CD4-positive, alpha-beta T cell treated with Interleukin-1 beta for 1 hour (primary cell): Measurements from ENCODE around the gene OR1D2.
"Not testable (repeated sequence)": the region's sequence is repeated elsewhere in the genome, so short reads cannot be mapped to it uniquely, and the experiment has no call there.

Experiments used
- DNase-seq, 2 donors: peaks; one replicate each; pipeline ENCODE4 v3.0.0-alpha.2; 2020 to 2022

Gene OR1D2, protein sequence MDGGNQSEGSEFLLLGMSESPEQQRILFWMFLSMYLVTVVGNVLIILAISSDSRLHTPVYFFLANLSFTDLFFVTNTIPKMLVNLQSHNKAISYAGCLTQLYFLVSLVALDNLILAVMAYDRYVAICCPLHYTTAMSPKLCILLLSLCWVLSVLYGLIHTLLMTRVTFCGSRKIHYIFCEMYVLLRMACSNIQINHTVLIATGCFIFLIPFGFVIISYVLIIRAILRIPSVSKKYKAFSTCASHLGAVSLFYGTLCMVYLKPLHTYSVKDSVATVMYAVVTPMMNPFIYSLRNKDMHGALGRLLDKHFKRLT

DNA sequence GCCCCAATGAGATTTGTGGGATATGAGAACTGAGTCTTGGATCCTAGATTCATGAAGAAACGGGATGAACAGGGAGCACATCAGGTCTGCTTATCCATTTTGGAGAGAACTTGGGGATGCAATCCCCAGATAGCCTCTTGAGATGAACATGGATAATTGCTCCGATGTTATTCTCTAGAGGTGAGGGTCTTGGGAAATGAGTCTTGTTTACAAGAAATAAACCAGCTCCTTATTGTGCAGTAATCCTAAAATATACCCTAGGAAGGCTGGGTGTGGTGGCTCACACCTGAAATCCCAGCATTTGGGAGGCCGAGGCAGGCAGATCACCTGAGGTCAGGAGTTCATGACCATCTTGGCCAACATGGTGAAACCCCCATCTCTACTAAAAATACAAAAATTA is at the start of gene OR1D2:
Gene OR1D2, minus strand, starts transcription at position 101 of the 400 bp plus-strand sequence. CDS start 11,426 bp downstream, outside the sequence.
- DNase-seq, result no peak

- not testable (repeated sequence) for DNase-seq
These were observed 33.3 kb upstream of the OR1D2 start for GRCh38 chr17:3137494-3137893.

- DNase-seq, result no peak
These were observed 23.2 kb upstream of the OR1D2 start, which contains the start of gene OR1G1 for GRCh38 chr17:3127451-3127850. Gene OR1G1 (minus strand): TSS chr17:3127551. CDS start chr17:3127551, 0 bp downstream.

DNA sequence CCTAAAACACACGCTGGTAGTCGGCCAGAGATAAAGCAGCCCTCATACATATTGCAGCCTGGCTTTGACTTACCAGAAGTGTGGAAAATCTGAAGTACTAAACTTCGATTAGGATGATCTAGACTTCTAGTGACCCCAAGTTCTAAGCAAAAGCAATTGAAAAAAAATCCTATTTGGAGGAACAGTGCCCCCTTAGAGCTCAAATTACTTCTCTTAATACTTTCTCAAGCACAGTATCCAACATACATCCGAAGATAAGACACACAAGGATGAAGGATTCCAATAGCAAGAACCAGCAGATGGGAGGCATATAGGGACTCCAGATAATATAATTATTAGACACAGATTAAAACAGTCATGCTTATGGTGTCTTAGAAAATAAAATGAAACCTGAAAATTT is 30.4 kb downstream of the OR1D2 start:
- DNase-seq, result not testable (repeated sequence)

- peak in 1 of 2 donors; percentile 19 for DNase-seq
These were observed 39.0 kb downstream of the OR1D2 start for GRCh38 chr17:3065192-3065591.

DNA sequence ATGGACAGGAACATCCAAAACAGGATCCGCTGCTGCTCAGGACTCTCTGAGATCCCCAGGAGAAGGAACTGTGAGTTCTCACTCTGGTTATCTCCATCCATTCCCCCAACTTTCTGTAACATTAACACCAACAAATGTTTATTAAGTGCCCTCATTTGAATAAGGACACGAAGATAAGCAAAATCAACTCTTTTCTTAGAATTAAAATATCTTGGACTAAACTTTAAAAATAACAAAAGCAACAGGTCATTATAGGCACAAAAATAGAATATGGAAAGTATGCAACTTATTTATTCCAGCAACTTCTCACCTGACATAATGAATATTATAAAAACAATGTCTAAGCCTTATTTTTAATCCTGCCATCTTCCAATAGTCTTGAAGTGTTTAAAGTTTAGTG is 40.7 kb downstream of the OR1D2 start, which contains the start of gene OR1D5:
Gene OR1D5, minus strand, starts transcription at position 101 of the 400 bp plus-strand sequence. Its CDS starts 0 bp downstream, at position 101.
- not testable (repeated sequence) for DNase-seq

DNA sequence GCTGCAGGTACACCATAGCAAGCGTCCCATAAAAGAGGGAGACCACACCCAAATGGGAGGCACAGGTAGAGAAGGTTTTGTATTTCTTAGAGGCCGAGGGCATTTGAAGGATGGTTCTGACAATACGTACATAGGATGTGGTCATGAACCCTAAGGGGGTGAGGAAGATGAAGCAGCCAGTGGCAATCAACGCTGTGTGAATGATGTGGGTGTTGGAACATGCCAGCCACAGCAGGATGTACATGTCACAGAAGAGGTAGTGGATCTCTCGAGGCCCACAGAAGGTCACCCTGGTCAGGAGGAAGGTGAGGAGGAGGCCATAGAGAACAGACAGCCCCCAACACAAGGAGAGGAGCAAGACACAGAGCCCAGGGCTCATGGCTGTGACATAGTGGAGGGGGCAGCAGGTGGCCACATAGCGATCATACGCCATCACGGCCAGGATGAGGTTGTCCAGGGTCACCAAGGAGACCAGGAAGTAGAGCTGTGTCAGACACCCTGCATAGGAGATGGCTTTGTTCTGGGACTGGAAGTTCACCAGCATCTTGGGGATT is 41.3 kb downstream of the OR1D2 start:
- not testable (repeated sequence) for DNase-seq

DNA sequence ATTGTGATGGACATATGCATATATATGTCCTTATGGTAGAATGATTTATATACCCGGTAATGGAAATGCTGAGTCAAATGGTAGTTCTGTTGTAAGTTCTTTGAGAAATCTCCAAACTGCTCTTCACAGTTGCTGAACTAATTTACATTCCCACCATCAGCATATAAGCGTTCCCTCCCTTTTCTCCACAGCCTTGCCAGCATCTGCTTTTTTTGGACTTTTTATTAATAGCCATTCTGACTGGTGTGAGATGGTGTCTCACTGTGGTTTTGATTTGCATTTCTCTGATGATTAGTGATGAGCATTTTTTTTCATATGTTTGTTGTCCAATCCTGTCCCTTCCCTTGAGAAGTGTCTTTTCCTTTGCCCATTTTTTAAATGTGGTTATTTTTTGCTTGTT is 49.4 kb downstream of the OR1D2 start:
- not testable (repeated sequence) for DNase-seq

- DNase-seq, result no peak
These were observed 54.4 kb downstream of the OR1D2 start for GRCh38 chr17:3049705-3050295.

DNA sequence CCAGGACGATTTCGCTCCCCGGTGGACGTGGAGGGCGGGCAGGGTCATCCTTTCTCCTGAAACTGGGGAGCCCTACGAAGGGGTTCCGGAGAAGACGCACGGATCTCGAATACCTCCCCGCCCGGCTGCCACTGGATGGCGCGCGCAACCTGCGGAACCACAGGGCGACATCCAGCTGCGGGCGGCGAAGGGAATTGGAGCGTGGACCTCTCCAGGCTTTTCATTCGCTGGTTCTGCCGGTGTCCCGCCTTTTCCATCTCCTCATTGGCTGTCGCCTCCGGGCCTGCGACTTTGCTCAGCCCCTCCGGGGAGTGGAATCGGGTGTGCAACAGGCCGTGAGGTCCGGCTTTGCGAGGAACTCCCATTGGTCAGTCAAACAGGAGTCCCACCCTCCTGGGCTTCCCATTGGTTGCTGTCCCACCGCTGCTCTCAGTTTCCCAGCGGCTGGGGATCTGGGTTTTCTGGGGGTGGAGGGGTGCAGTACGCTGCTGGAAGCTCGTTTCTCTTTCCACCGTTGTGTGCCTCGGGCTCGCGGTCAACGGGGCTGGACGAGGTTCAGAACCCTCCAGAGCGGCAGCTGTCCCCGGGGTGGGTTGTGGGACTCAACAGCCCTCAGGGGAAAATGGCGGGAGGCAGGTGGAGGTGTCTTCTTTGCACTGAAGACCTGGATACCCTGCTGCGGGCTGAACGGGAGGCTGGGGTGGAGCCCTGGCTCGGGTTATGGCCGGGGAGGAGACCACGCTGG is 55.3 kb downstream of the OR1D2 start:
- peak; percentile 96 to 97 for DNase-seq

- no peak for DNase-seq
These were observed 57.5 kb downstream of the OR1D2 start for GRCh38 chr17:3046753-3047152.

- no peak for DNase-seq
These were observed 60.4 kb downstream of the OR1D2 start for GRCh38 chr17:3043737-3044365.

DNA sequence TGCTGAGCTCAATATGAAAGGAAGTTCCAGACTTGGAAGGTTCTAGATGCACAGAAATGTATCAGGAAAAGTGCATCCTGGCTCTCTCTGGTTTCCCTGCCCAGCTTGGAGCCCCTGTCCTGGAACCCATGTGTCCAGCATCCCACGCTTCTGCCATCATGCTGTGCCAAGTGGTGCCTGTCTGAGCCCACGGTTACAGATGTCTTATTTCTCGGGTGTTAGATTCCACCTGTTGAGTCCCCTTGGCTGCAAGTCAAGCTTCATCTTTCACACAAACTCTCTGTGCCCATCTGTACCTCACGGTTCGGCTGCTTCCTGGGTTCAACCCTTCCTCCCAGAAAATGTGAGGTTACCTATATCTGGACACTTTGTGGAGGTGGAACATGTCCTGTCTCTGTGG is 63.3 kb downstream of the OR1D2 start:
- no peak for DNase-seq

GRCh38 chr17:3039736-3040135 is 64.5 kb downstream of the OR1D2 start:
- DNase-seq, result peak; percentile 12 to 54

- DNase-seq, result no peak
These were observed 65.3 kb downstream of the OR1D2 start for GRCh38 chr17:3038941-3039340.
